A673 (cell line): ENCODE data around the gene VOPP1. TPM values are rescaled to one million over a fixed set of nuclear protein-coding genes. Genes with fewer than 3 reads are reported as not detected.

Experiments used
- BruUV-seq: library from RNA; stranded (reverse); fragments of 400-500 nt; replicated peaks from 2 replicates; lab custom pipeline; 2021; lab: Mats Ljungman, UMichigan
- CTCF ChIA-PET: fragments of 300-600 bp; sonication (Branson Sonifier 250); formaldehyde crosslinking; loops from one replicate; lab custom pipeline; 2022; ENCODE audit warnings: antibody characterized with exemption; lab: Charles Lee
- POLR2A ChIA-PET: fragments of 300-600 bp; sonication (Branson Sonifier 250); formaldehyde crosslinking; loops from one replicate; lab custom pipeline; 2022; ENCODE audit warnings: antibody characterized with exemption; ENCODE audit not compliant: low non-redundant PET; lab: Charles Lee
- DNase-seq: peaks from one replicate; pipeline ENCODE4 v3.0.0-alpha.2; 2015; ENCODE audit warnings: low spot score
- H3K27ac ChIP-seq: fragments of 200-600 bp; sonication (generic); 2 replicates; pipeline ENCODE4 v1.5.1; 2016; ENCODE audit warnings: mixed run types, low read depth, mild to moderate bottlenecking, mixed read lengths, antibody characterized with exemption, low read length; ENCODE audit not compliant: poor library complexity, severe bottlenecking
- H3K27me3 ChIP-seq: fragments of 200-600 bp; sonication (generic); replicated peaks from 2 replicates; pipeline ENCODE4 v1.6.1; 2017; ENCODE audit warnings: mixed run types, low read depth, mild to moderate bottlenecking, mixed read lengths, antibody characterized with exemption, low read length; ENCODE audit not compliant: insufficient read depth, poor library complexity
- H3K36me3 ChIP-seq: fragments of 200-600 bp; sonication (generic); 2 replicates; pipeline ENCODE4 v1.6.1; 2016; ENCODE audit warnings: mixed run types, mild to moderate bottlenecking, mixed read lengths, antibody characterized with exemption, low read length; ENCODE audit not compliant: insufficient read depth, poor library complexity, severe bottlenecking
- H3K4me1 ChIP-seq: fragments of 200-600 bp; sonication (generic); 2 replicates; pipeline ENCODE4 v1.6.1; 2017; ENCODE audit warnings: mixed run types, mild to moderate bottlenecking, mixed read lengths, antibody characterized with exemption, low read length; ENCODE audit not compliant: insufficient read depth, poor library complexity, severe bottlenecking
- H3K4me3 ChIP-seq: fragments of 200-600 bp; sonication (generic); 2 replicates; pipeline ENCODE4 v1.5.1; 2016; ENCODE audit warnings: low read depth, mixed run types, mild to moderate bottlenecking, mixed read lengths, low read length; ENCODE audit not compliant: poor library complexity, severe bottlenecking
- H3K9me3 ChIP-seq: fragments of 200-600 bp; sonication (generic); 2 replicates; pipeline ENCODE4 v1.6.1; 2016; ENCODE audit warnings: mixed run types, low read depth, mild to moderate bottlenecking, mixed read lengths, antibody characterized with exemption, low read length; ENCODE audit not compliant: poor library complexity, severe bottlenecking
- CTCF ChIP-seq: fragments of 300-800, 200-600 bp; sonication (generic); conservative IDR thresholded peaks from 2 replicates; pipeline ENCODE4 v1.5.1; 2017; ENCODE audit warnings: low read depth, mild to moderate bottlenecking, antibody characterized with exemption, low read length, moderate library complexity, mixed read lengths
- EZH2 ChIP-seq: fragments of 200-600 bp; sonication (generic); IDR thresholded peaks from 2 replicates; pipeline ENCODE4 v1.6.1; 2017; ENCODE audit warnings: borderline replicate concordance, low read depth, mild to moderate bottlenecking, mixed read lengths, antibody characterized with exemption, low read length; ENCODE audit not compliant: poor library complexity, severe bottlenecking
- intact Hi-C: fragments of 100-400 bp; cut with micrococcal nuclease; formaldehyde crosslinking; loops from one replicate; pipeline ENCODE4 v1.10.0; 2022; ENCODE audit not compliant: unreplicated experiment
- total RNA-seq: library from RNA; stranded (reverse); gene quantifications from 2 replicates; pipeline ENCODE4 v1.2.3, GENCODE V29; 2021

Gene VOPP1
- total RNA-seq, 1 experiment from 2014 or later: 49.6 TPM

- POLR2A ChIA-PET: interaction anchor here (0.8 kb wide), 1 partner anchor 139 kb away, joined by 3 read pairs; no protein-coding TSS in a partner anchor
- H3K27ac ChIP-seq: no peak overlapping the region
Measured at GRCh38 chr7:55427800-55428199, 144.5 kb downstream of the VOPP1 start.

GRCh38 chr7:55427342-55427741 is 145.0 kb downstream of the VOPP1 start:
- no peaks in the 10 kb centered on the region for H3K27me3 ChIP-seq
- H3K4me1 ChIP-seq: no peaks in the 10 kb centered on the region
- no peak overlapping the region for H3K4me3 ChIP-seq
- intact Hi-C loops: no loop called here
- no peak overlapping the region for H3K27ac ChIP-seq
- TF ChIP-seq EZH2 (no peak), CTCF (no peak)
- BruUV-seq: no TSS peak
- H3K9me3 ChIP-seq: no peaks in the 10 kb centered on the region
- no peak for DNase-seq
- ChIA-PET POLR2A (interaction anchor here (0.8 kb wide), 1 partner anchor 140 kb away, joined by 3 read pairs; no protein-coding TSS in a partner anchor), CTCF (no interaction called here)
- no peaks in the 10 kb centered on the region for H3K36me3 ChIP-seq

More at GRCh38 chr7:55427800-55428199, 144.5 kb downstream of the VOPP1 start:
- TF ChIP-seq CTCF: no peak
- no peak for TF ChIP-seq EZH2
- Histone ChIP-seq H3K4me3 (no peak overlapping the region), H3K36me3 (no peaks in the 10 kb centered on the region), H3K27me3 (no peaks in the 10 kb centered on the region), H3K4me1 (no peaks in the 10 kb centered on the region), H3K9me3 (no peaks in the 10 kb centered on the region)
- DNase-seq: no peak
- CTCF ChIA-PET: no interaction called here
- intact Hi-C loops: no loop called here
- no TSS peak for BruUV-seq

- no peaks in the 10 kb centered on the region for H3K36me3 ChIP-seq
- no peak for TF ChIP-seq CTCF
- no peak for TF ChIP-seq EZH2
- ChIA-PET CTCF (no interaction called here), POLR2A (no interaction called here)
- H3K9me3 ChIP-seq: no peaks in the 10 kb centered on the region
- no TSS peak for BruUV-seq
- intact Hi-C loops: no loop called here
- H3K4me1 ChIP-seq: no peaks in the 10 kb centered on the region
- DNase-seq: no peak
- no peaks in the 10 kb centered on the region for H3K27me3 ChIP-seq
- no peak overlapping the region for H3K4me3 ChIP-seq
- no peak overlapping the region for H3K27ac ChIP-seq
Measured at GRCh38 chr7:55426676-55427075, 145.6 kb downstream of the VOPP1 start.
